ENCODE results near the gene BDKRB2.

DNA sequence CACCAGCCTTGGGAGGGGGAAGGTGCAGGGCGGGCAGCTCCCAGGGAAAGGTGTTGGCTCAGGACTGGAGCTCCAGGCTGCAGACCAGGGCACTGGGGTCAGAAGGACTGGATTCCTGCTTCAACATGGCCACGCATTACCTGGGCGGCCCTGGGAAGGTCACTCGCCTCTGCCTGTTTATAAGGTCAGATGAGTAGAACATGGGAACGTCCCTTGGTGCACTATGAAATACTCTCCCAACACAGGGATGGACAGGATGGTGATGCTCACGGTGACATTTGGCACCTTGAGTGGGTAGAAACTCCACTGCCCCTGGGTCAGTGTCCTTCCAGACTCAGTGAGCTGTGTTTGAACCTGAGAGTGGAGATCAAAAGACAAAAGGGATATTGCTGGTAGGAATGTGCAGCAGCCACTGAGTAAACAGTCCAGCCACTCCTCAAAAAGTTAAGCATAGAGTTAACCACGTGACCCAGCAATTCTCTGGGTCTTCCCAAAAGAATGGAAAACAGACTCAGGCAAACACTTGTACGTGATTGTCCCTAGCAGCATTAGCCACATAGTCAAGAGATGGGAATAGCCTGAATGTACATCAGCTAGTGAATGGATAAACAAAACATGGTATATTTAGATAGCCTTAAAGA is 9.1 kb upstream of the BDKRB2 start:
- TF ChIP-seq, protein P1, sequence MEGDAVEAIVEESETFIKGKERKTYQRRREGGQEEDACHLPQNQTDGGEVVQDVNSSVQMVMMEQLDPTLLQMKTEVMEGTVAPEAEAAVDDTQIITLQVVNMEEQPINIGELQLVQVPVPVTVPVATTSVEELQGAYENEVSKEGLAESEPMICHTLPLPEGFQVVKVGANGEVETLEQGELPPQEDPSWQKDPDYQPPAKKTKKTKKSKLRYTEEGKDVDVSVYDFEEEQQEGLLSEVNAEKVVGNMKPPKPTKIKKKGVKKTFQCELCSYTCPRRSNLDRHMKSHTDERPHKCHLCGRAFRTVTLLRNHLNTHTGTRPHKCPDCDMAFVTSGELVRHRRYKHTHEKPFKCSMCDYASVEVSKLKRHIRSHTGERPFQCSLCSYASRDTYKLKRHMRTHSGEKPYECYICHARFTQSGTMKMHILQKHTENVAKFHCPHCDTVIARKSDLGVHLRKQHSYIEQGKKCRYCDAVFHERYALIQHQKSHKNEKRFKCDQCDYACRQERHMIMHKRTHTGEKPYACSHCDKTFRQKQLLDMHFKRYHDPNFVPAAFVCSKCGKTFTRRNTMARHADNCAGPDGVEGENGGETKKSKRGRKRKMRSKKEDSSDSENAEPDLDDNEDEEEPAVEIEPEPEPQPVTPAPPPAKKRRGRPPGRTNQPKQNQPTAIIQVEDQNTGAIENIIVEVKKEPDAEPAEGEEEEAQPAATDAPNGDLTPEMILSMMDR (IDR thresholded peaks at IDR 0.05) = no peak
- no peak for TF ChIP-seq POLR2A (IDR thresholded peaks at IDR 0.05)
- TF ChIP-seq POLR2AphosphoS5 (IDR thresholded peaks at IDR 0.05; ENCODE audit: insufficient read depth in 1 of 2, low read depth in 1 of 2) = no peak

Data from vagina (tissue), 2 donors.